ENCODE data around the gene HS6ST3.
A peak's percentile ranks its signal among the peaks of the same experiment; 100 is the strongest.
"Not testable (repeated sequence)": the region's sequence is repeated elsewhere in the genome, so short reads cannot be mapped to it uniquely, and the experiment has no call there.

The HS6ST3 gene

GRCh38 chr13:96449920-96450319 is 360.0 kb downstream of the HS6ST3 start:
- no peak for DNase-seq (ENCODE audit: low read depth)

DNA sequence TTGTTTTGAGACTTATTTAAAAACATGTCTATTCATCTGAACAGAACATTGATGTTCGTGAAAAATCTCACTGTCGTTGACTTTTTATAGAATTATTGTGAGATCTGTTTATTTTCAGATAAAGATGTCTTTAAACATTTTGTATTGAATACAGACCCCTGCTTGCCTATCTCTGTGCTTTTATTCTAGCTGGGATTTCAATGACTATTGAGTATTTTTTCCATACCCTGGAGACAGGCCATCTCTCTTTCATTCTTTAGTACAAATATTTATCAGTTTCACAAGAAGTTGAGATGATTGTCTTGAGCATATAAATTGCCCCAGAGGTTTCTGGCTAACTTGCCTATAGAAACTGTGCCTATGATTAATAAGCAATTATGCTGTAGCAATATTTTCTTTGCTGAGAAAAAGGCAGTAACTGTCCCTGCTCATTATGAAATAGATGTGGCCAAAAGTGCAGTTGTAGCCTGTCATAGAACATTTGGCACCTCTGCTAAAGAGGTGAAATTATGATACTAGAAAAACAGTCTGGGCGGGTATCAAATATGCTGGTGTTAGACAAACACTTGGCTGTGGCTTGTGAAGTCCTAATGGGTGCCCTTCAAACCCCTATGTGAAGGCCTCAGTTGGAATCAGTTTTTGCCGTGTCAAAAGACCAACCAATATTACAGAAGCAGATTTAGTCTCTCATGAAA is 360.6 kb downstream of the HS6ST3 start:
- peak; percentile 1 for DNase-seq (ENCODE audit: low read depth)

DNA sequence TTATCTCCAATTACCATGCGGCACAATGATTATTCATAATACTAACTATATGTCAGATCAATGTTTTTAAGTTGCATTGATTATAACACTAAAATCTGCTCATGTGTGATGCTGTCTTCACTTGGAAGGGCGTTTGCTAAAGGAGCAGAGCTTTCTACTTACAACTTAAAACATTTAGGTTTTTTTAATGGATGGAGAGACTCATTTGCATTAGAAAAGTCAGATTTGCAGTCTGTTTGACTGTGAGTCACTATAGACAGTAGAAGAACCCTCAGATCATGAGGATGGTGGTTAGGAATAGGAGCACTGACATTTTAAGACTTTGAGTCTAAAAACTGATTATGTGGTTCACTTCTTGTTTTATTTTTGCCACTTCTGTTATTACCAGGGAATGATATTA is 364.6 kb downstream of the HS6ST3 start:
- no peak for DNase-seq (ENCODE audit: low read depth)

DNA sequence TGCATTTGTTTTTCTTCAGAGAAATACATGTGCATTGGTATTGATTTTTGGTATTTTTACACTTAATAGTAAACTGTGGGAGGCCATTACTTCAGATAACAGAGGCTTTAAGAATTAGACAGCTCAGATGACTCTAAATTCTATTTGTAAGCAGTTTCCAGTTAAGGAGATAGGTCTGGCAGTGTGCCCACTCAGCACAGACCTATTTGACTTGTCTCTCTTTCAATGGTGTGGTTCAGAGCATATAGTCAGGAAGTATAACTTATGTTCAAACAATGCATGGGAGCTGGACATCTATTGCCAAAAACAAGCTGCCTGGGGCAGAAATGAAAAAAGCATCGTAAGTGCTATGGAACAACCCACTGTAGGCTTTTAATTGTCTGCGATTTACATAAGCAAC is 370.7 kb downstream of the HS6ST3 start:
- DNase-seq (ENCODE audit: low read depth): no peak

GRCh38 chr13:96473526-96474180 is 383.7 kb downstream of the HS6ST3 start:
- DNase-seq (ENCODE audit: low read depth): no peak

DNA sequence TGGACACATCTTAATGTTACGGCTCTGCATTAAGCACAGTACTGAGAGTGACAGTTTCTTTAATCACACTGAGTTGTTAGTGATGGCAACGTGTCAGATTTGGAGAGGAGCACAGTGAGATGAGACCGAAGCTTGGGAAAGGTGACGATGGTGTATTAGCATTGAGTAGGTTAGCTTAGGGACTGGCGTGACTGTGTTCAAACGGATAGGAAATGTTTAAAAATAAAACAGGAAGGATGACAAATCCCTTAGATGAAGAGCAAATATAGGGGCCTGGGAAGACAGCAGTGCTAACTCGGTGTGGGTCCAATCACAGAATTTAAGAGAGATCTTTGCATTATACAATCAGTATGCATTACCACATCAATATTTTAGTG is 384.3 kb downstream of the HS6ST3 start:
- no peak for DNase-seq (ENCODE audit: low read depth)

GRCh38 chr13:96475103-96475502 is 385.2 kb downstream of the HS6ST3 start:
- DNase-seq (ENCODE audit: low read depth): no peak

DNA sequence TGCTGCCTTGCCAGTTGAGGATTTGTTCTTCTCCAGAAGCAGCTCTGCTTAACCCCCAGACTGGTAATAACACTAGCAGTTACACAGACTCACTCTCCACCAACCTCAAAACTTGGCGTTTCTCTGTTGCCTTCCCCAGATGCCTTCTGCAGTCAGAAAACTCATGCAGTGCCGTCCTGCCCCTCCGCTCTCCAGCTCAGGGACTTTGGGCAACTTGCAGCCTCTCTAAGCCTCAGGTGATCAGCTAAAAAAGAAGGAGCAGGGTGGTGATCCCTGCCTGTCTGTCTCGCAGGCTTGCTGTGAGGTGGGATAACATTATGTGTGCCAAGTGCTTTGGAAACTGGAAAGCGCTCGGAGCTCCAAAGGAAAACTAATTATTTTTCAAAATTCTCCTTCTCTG is 391.6 kb downstream of the HS6ST3 start:
- no peak for DNase-seq (ENCODE audit: low read depth)

- no peak for DNase-seq (ENCODE audit: low read depth)
Measured at GRCh38 chr13:96490496-96490989, 400.6 kb downstream of the HS6ST3 start.

DNA sequence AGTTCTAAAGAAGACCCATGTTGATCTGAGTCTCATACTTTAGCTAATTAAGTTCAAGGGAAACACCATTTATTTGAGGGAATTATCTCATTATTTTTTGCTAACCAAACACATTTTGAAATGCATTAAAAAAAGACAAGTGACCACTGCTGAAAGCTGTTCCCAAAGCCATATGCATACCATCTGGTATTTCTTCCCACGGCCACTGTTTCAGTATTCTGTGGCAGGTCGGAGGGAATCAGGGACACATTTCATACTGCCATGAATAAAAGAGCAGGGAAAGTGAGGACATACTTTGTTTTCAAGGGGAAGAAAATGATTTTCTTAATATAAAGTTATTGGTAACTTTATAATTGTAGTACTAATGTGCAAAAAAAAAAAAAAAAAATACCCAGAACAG is 401.2 kb downstream of the HS6ST3 start:
- DNase-seq (ENCODE audit: low read depth): no peak

- no peak for DNase-seq (ENCODE audit: low read depth)
Measured at GRCh38 chr13:96492766-96493165, 402.9 kb downstream of the HS6ST3 start.

DNA sequence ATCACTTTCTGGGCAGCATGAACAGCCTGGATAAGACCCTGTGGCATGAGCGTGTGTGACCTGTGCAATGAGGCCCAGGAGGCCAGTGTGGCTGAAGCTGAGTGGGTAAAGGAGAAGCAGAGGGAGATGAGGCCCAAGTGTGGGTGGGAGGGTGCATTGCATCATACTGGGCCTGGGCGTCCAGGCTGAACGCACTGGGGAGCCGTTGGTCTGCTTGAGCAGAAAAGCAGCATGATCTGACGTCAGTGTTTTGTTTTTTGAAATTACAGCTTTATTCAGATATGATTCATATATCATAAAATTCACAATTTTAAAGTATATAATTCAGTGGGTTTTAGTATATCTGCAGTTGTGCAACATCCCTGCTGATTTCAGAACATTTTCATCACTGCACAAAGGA is 409.7 kb downstream of the HS6ST3 start:
- no peak for DNase-seq (ENCODE audit: low read depth)

GRCh38 chr13:96500953-96501352 is 411.0 kb downstream of the HS6ST3 start:
- DNase-seq (ENCODE audit: low read depth): no peak

GRCh38 chr13:96503481-96503880 is 413.6 kb downstream of the HS6ST3 start:
- DNase-seq (ENCODE audit: low read depth): no peak

GRCh38 chr13:96511587-96511986 is 421.7 kb downstream of the HS6ST3 start:
- no peak for DNase-seq (ENCODE audit: low read depth)

- DNase-seq (ENCODE audit: low read depth): no peak
Measured at GRCh38 chr13:96519380-96519779, 429.5 kb downstream of the HS6ST3 start.

DNA sequence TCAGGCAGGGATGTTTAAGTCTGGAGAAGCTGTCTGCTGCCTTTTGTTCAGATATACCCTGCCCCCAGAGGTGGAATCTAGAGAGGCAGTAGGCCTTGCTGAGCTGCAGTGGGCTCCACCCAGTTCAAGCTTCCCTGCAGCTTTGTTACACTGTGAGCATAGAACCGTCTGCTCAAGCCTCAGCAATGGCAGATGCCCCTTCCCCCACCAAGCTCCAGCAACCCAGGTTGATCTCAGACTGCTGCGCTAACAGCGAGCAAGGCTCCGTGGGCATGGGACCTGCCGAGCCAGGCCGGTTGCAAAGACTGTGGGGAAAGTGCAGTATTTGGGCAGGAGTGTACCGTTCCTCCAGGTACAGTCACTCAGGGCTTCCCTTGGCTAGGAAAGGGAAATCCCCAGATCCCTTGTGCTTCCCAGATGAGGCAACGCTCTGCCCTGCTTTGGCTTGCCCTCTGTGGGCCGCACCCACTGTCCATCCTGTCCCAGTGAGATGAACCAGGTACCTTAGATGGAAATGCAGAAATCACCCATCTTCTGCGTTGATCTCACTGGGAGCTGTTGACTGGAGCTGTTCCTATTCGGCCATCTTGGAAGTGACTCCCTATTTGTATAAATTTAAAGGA is 434.6 kb downstream of the HS6ST3 start:
- not testable (repeated sequence) for DNase-seq (ENCODE audit: low read depth)

DNA sequence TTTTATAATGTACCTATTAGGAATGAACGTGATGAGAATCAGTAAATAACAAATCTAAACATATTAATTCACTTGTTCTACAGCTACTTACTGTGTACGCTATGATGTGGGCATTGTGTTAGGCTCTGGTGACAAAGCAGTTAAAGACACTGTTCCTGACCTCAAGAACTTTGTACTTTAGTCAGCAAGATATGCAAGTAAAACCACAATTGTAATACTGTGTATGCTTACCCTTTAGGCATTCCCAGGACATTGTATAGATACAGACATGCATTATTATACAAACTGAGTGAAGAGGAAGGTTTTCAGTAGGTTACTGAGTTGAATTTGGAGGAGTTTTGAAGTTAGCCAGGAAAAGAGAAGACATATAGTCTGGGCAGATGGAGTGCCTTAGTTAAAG is 435.8 kb downstream of the HS6ST3 start:
- no peak for DNase-seq (ENCODE audit: low read depth)

DNA sequence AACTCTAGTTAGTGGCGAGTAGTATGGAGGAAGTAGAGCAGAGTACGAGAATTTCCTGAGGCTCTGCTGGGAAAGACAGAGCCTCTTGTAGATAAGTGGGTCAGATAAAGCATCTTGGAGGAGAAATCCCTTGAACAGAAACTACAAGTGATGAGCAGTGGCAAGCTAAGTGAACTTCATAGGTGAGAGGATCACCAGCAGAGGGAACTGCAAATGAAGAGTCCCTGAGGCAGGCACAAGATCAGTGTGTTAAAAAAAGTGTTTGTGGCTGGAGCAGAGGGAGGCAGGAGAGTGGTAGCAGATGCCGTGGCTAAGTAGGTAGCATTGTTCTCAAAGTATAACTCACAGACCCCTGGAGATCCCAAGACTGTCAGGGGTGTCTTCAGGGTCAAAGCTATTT is 437.6 kb downstream of the HS6ST3 start:
- DNase-seq (ENCODE audit: low read depth): no peak

GRCh38 chr13:96532804-96533203 is 442.9 kb downstream of the HS6ST3 start:
- DNase-seq (ENCODE audit: low read depth): no peak

- no peak for DNase-seq (ENCODE audit: low read depth)
Measured at GRCh38 chr13:96533408-96533807, 443.5 kb downstream of the HS6ST3 start.

GRCh38 chr13:96539791-96540190 is 449.9 kb downstream of the HS6ST3 start:
- no peak for DNase-seq (ENCODE audit: low read depth)

GRCh38 chr13:96540670-96541069 is 450.8 kb downstream of the HS6ST3 start:
- DNase-seq (ENCODE audit: low read depth): no peak

Data from fibroblast of gingiva (primary cell).